WTC11 (cell line): ENCODE data around the gene MSANTD1.

ENCODE experiments used
- CTCF ChIP-seq: fragments of 200-600 bp; IDR thresholded peaks from 2 replicates; pipeline ENCODE4 v1.8.0; 2022; ENCODE audit warnings: antibody characterized with exemption
- IRF2 ChIP-seq: sonication (generic); formaldehyde crosslinking; IDR thresholded peaks from 2 replicates; pipeline ENCODE4 v1.8.0; 2022; ENCODE audit warnings: low read depth, missing genetic modification reagents, borderline replicate concordance
- ZBTB21 ChIP-seq: sonication (generic); formaldehyde crosslinking; IDR thresholded peaks from 2 replicates; pipeline ENCODE4 v1.8.1; 2023; ENCODE audit warnings: mild to moderate bottlenecking, missing genetic modification reagents, borderline replicate concordance
- TF ChIP-seq, protein P1 (sequence below): sonication (generic); formaldehyde crosslinking; IDR thresholded peaks from 2 replicates; pipeline ENCODE4 v1.8.1; 2023; ENCODE audit warnings: mild to moderate bottlenecking, missing genetic modification reagents, moderate library complexity
- TF ChIP-seq, protein P2 (sequence below): sonication (generic); formaldehyde crosslinking; IDR thresholded peaks from 2 replicates; pipeline ENCODE4 v1.8.0; 2023; ENCODE audit warnings: missing genetic modification reagents, mild to moderate bottlenecking, borderline replicate concordance

- TF ChIP-seq, protein P1, sequence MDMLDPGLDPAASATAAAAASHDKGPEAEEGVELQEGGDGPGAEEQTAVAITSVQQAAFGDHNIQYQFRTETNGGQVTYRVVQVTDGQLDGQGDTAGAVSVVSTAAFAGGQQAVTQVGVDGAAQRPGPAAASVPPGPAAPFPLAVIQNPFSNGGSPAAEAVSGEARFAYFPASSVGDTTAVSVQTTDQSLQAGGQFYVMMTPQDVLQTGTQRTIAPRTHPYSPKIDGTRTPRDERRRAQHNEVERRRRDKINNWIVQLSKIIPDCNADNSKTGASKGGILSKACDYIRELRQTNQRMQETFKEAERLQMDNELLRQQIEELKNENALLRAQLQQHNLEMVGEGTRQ (CRISPR knock-in tag) = no peak
- TF ChIP-seq, protein P2, sequence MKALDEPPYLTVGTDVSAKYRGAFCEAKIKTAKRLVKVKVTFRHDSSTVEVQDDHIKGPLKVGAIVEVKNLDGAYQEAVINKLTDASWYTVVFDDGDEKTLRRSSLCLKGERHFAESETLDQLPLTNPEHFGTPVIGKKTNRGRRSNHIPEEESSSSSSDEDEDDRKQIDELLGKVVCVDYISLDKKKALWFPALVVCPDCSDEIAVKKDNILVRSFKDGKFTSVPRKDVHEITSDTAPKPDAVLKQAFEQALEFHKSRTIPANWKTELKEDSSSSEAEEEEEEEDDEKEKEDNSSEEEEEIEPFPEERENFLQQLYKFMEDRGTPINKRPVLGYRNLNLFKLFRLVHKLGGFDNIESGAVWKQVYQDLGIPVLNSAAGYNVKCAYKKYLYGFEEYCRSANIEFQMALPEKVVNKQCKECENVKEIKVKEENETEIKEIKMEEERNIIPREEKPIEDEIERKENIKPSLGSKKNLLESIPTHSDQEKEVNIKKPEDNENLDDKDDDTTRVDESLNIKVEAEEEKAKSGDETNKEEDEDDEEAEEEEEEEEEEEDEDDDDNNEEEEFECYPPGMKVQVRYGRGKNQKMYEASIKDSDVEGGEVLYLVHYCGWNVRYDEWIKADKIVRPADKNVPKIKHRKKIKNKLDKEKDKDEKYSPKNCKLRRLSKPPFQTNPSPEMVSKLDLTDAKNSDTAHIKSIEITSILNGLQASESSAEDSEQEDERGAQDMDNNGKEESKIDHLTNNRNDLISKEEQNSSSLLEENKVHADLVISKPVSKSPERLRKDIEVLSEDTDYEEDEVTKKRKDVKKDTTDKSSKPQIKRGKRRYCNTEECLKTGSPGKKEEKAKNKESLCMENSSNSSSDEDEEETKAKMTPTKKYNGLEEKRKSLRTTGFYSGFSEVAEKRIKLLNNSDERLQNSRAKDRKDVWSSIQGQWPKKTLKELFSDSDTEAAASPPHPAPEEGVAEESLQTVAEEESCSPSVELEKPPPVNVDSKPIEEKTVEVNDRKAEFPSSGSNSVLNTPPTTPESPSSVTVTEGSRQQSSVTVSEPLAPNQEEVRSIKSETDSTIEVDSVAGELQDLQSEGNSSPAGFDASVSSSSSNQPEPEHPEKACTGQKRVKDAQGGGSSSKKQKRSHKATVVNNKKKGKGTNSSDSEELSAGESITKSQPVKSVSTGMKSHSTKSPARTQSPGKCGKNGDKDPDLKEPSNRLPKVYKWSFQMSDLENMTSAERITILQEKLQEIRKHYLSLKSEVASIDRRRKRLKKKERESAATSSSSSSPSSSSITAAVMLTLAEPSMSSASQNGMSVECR (CRISPR knock-in tag) = no peak
- TF ChIP-seq IRF2 (CRISPR knock-in tag) (no peak), CTCF (no peak), ZBTB21 (CRISPR knock-in tag) (no peak)
Measured at GRCh38 chr4:3207531-3208037, 41.4 kb upstream of the MSANTD1 start.
